ENCODE results near the gene LMAN1.

DNA sequence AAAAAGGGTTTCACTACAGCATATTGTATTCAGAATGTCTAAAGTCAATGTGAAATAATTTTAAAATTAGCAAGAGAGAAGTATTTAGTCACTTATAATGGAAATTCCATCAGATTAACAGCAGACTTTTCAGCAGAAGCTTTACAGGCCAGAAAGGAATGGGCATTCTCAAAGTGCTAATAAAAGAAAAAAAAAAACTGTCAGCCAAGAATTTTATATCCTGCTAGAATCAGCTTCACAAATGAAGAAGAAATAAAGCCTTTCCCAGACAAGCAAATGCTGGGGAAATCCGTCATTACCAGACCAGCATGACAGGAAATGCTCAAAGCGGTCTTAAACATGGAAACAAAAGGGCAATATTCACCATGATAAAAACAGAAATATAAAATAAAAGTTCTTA lies 18.8 kb downstream of the LMAN1 start:
- TF ChIP-seq REST (tag by site-specific recombination; IDR thresholded peaks at IDR 0.05) (no peak), ZNF274 (IDR thresholded peaks at IDR 0.05; ENCODE audit: low read length) (no peak), ZNF274 (tag by site-specific recombination; IDR thresholded peaks at IDR 0.05; ENCODE audit: borderline replicate concordance) (no peak), PRDM2 (tag by site-specific recombination; IDR thresholded peaks at IDR 0.05; ENCODE audit: borderline replicate concordance) (no peak), BCL11A (tag by site-specific recombination; IDR thresholded peaks at IDR 0.05; ENCODE audit: low read depth) (no peak), ZNF585B (tag by site-specific recombination; IDR thresholded peaks at IDR 0.05) (no peak), OSR2 (tag by site-specific recombination; IDR thresholded peaks at IDR 0.05) (no peak), ZNF629 (tag by site-specific recombination; IDR thresholded peaks at IDR 0.05) (no peak), ZNF561 (tag by site-specific recombination; IDR thresholded peaks at IDR 0.05; ENCODE audit: borderline replicate concordance) (no peak), ZNF280D (tag by site-specific recombination; IDR thresholded peaks at IDR 0.05) (no peak), ZNF302 (tag by site-specific recombination; IDR thresholded peaks at IDR 0.05; ENCODE audit: low read depth) (no peak), ZNF157 (tag by site-specific recombination; IDR thresholded peaks at IDR 0.05) (no peak), MEIS1 (CRISPR knock-in tag; IDR thresholded peaks at IDR 0.05; ENCODE audit: borderline replicate concordance) (no peak)
- TF ChIP-seq, protein P1, sequence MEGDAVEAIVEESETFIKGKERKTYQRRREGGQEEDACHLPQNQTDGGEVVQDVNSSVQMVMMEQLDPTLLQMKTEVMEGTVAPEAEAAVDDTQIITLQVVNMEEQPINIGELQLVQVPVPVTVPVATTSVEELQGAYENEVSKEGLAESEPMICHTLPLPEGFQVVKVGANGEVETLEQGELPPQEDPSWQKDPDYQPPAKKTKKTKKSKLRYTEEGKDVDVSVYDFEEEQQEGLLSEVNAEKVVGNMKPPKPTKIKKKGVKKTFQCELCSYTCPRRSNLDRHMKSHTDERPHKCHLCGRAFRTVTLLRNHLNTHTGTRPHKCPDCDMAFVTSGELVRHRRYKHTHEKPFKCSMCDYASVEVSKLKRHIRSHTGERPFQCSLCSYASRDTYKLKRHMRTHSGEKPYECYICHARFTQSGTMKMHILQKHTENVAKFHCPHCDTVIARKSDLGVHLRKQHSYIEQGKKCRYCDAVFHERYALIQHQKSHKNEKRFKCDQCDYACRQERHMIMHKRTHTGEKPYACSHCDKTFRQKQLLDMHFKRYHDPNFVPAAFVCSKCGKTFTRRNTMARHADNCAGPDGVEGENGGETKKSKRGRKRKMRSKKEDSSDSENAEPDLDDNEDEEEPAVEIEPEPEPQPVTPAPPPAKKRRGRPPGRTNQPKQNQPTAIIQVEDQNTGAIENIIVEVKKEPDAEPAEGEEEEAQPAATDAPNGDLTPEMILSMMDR (tag by site-specific recombination; IDR thresholded peaks at IDR 0.05) = no peak
- TF ChIP-seq, protein P2, sequence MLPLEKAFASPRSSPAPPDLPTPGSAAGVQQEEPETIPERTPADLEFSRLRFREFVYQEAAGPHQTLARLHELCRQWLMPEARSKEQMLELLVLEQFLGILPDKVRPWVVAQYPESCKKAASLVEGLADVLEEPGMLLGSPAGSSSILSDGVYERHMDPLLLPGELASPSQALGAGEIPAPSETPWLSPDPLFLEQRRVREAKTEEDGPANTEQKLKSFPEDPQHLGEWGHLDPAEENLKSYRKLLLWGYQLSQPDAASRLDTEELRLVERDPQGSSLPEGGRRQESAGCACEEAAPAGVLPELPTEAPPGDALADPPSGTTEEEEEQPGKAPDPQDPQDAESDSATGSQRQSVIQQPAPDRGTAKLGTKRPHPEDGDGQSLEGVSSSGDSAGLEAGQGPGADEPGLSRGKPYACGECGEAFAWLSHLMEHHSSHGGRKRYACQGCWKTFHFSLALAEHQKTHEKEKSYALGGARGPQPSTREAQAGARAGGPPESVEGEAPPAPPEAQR (tag by site-specific recombination; IDR thresholded peaks at IDR 0.05) = no peak
